AG10803 (cell line): Measurements from ENCODE around the gene CCDC7.
A peak's percentile ranks its signal among the peaks of the same experiment; 100 is the strongest.
"Not testable (repeated sequence)": the region's sequence is repeated elsewhere in the genome, so short reads cannot be mapped to it uniquely, and the experiment has no call there.

Source experiments
- DNase-seq: peaks from one replicate; pipeline ENCODE4 v3.0.0; 2010; ENCODE audit warnings: low read depth
- H3K4me3 ChIP-seq: 2 replicates; pipeline ENCODE4 v1.5.1; 2011; ENCODE audit warnings: mild to moderate bottlenecking, low read length, control low read depth
- CTCF ChIP-seq: conservative IDR thresholded peaks from 2 replicates; pipeline ENCODE4 v1.5.1; 2011; ENCODE audit warnings: mild to moderate bottlenecking, low read length, control low read depth, inconsistent platforms

Gene CCDC7

GRCh38 chr10:32680803-32681557 is 235.0 kb downstream of the CCDC7 start:
- no peak for TF ChIP-seq CTCF
- no peak overlapping the region for H3K4me3 ChIP-seq
- no peak for DNase-seq

DNA sequence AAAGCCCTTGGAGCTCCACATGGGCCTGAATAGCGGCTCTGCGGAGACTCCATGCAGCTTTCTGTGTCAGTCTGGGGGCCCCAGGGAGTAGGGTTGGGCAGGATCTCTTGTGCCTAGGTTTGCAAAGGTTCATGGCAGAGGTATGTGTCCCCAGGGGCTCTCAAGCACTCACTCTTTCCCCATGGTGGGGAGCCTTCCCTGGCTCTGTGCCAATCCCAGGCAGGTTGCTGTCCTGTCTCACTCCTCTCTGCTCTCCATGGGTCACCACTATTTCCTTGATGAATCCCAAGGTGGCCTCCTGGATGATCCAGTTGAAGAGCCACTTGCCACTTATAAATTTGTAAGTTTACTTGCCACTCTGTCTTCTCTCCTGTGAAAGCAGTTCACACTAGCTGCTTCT is 238.4 kb downstream of the CCDC7 start:
- no peak for TF ChIP-seq CTCF
- H3K4me3 ChIP-seq = no peak overlapping the region
- no peak for DNase-seq

- DNase-seq = no peak
- no peak for TF ChIP-seq CTCF
- no peak overlapping the region for H3K4me3 ChIP-seq
These were observed 241.2 kb downstream of the CCDC7 start for GRCh38 chr10:32687116-32687515.

GRCh38 chr10:32687546-32687945 is 241.6 kb downstream of the CCDC7 start:
- H3K4me3 ChIP-seq = no peak overlapping the region
- DNase-seq = no peak
- no peak for TF ChIP-seq CTCF

GRCh38 chr10:32692174-32692573 is 246.2 kb downstream of the CCDC7 start:
- H3K4me3 ChIP-seq = no peak overlapping the region
- peak; percentile 86 for DNase-seq
- no peak for TF ChIP-seq CTCF

DNA sequence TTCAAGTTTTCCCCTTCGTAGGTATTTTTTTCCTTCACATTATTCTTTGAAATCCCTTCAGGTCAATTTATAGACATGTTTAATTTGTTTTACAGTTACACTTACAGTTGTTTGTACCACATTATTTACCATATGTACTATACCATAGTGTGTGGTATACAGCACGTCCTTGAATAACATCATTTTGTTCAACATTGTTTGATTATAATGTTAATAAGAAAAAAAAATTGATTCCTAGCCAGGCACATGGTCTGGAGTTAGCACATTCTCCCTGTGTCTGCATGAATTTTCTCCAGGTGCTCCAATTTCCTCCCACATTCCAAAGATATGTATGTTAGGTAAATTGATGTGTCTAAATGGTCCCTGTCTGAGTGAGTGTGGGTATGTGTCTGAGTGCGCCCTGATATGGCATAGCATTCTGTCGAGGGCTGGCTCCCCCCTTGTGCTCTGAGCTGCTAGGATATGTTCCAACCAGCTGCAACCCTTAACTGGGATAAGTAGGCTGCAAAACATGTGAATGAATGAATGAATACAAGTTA is 247.6 kb downstream of the CCDC7 start:
- DNase-seq = no peak
- no peak for TF ChIP-seq CTCF
- H3K4me3 ChIP-seq = no peak overlapping the region

DNA sequence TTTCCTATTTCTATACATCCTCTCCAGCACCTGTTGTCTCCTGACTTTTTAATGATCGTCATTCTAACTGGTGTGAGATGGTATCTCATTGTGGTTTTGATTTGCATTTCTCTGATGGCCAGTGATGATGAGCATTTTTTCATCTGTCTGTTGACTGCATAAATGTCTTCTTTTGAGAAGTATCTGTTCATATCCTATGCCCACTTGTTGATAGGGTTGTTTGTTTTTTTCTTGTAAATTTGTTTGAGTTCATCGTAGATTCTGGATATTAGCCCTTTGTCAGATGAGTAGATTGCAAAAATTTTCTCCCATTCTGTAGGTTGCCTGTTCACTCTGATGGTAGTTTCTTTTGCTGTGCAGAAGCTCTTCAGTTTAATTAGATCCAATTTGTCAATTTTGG is 253.7 kb downstream of the CCDC7 start:
- not testable (repeated sequence) for DNase-seq, H3K4me3 ChIP-seq
